GM19397 (cell line): Measurements from ENCODE around the gene ALG1.
"Not testable (repeated sequence)": the region's sequence is repeated elsewhere in the genome, so short reads cannot be mapped to it uniquely, and the experiment has no call there.

Source experiments
- ATAC-seq: cut with Tn5 transposase; IDR thresholded peaks from one replicate; pipeline ENCODE4 v1.9.1; 2021; ENCODE audit warnings: mild to moderate bottlenecking, moderate library complexity; ENCODE audit not compliant: unreplicated experiment

ALG1 gene

GRCh38 chr16:5097061-5097469 lies 25.4 kb downstream of the ALG1 start:
- not testable (repeated sequence) for ATAC-seq

GRCh38 chr16:5097470-5098220 lies 26.0 kb downstream of the ALG1 start, which contains the start of gene EEF2KMT:
TSS of gene EEF2KMT (minus strand) at chr16:5097795. CDS start at chr16:5097739, 56 bp downstream.
- peak; percentile 98 for ATAC-seq

GRCh38 chr16:5098221-5099159 lies 26.8 kb downstream of the ALG1 start:
- ATAC-seq = peak; percentile 70

GRCh38 chr16:5099174-5099573 lies 27.5 kb downstream of the ALG1 start:
- ATAC-seq = not testable (repeated sequence)

- ATAC-seq = not testable (repeated sequence)
Observed at GRCh38 chr16:5103296-5104032, 31.8 kb downstream of the ALG1 start.

GRCh38 chr16:5105039-5105438 lies 33.4 kb downstream of the ALG1 start:
- ATAC-seq = not testable (repeated sequence)

- no peak for ATAC-seq
Observed at GRCh38 chr16:5108505-5109158, 37.0 kb downstream of the ALG1 start.

GRCh38 chr16:5110933-5111332 lies 39.3 kb downstream of the ALG1 start:
- ATAC-seq = not testable (repeated sequence)

GRCh38 chr16:5116780-5117295 lies 45.2 kb downstream of the ALG1 start:
- not testable (repeated sequence) for ATAC-seq

- ATAC-seq = not testable (repeated sequence)
Observed at GRCh38 chr16:5117300-5118087, 45.9 kb downstream of the ALG1 start.

- not testable (repeated sequence) for ATAC-seq
Observed at GRCh38 chr16:5131467-5132004, 59.9 kb downstream of the ALG1 start.

- ATAC-seq = not testable (repeated sequence)
Observed at GRCh38 chr16:5132915-5133600, 61.4 kb downstream of the ALG1 start.

- not testable (repeated sequence) for ATAC-seq
Observed at GRCh38 chr16:5134739-5135452, 63.3 kb downstream of the ALG1 start.
